HepG2 (cell line): ENCODE measurements around the gene ELOVL2. TPM values are rescaled to one million over a fixed set of nuclear protein-coding genes. Genes with fewer than 3 reads are reported as not detected.
A peak's percentile ranks its signal among the peaks of the same experiment; 100 is the strongest.

Experiments used
- ATF3 ChIP-seq: sonication (generic); formaldehyde crosslinking; IDR thresholded peaks from 2 replicates; pipeline ENCODE4 v1.4.0; 2020; ENCODE audit warnings: missing genetic modification reagents
- DMAP1 ChIP-seq: IDR thresholded peaks from 2 replicates; pipeline ENCODE4 v1.6.1; 2016
- DNMT1 ChIP-seq: sonication (generic); formaldehyde crosslinking; IDR thresholded peaks from 2 replicates; pipeline ENCODE4 v1.5.1; 2020; ENCODE audit warnings: mild to moderate bottlenecking, missing genetic modification reagents
- ELF3 ChIP-seq: IDR thresholded peaks from 2 replicates; pipeline ENCODE4 v1.6.1; 2016; ENCODE audit warnings: missing genetic modification reagents, missing compliant biosample characterization
- ELF4 ChIP-seq: sonication (generic); formaldehyde crosslinking; IDR thresholded peaks from 2 replicates; pipeline ENCODE4 v1.5.0; 2020; ENCODE audit warnings: missing genetic modification reagents, mild to moderate bottlenecking, moderate library complexity, borderline replicate concordance
- GLI4 ChIP-seq: sonication (generic); formaldehyde crosslinking; IDR thresholded peaks from 2 replicates; pipeline ENCODE4 v1.5.1; 2020; ENCODE audit warnings: missing genetic modification reagents, mild to moderate bottlenecking, moderate library complexity, borderline replicate concordance
- HOXA3 ChIP-seq: sonication (generic); formaldehyde crosslinking; IDR thresholded peaks from 2 replicates; pipeline ENCODE4 v1.5.0; 2020; ENCODE audit warnings: missing genetic modification reagents
- HOXA5 ChIP-seq: sonication (generic); formaldehyde crosslinking; IDR thresholded peaks from 2 replicates; pipeline ENCODE4 v1.4.0; 2020; ENCODE audit warnings: missing genetic modification reagents
- NFIC ChIP-seq: IDR thresholded peaks from 2 replicates; pipeline ENCODE4 v1.6.1; 2012; ENCODE audit warnings: mild to moderate bottlenecking, low read length, inconsistent platforms
- NR2F6 ChIP-seq, 2 experiments: IDR thresholded peaks; 2 replicates each; pipeline ENCODE4 v1.6.1; 2016; ENCODE audit warnings: antibody characterized with exemption in 1 of 2, mild to moderate bottlenecking in 1 of 2
- PATZ1 ChIP-seq: sonication (generic); formaldehyde crosslinking; IDR thresholded peaks from 2 replicates; pipeline ENCODE4 v1.4.0; 2020; ENCODE audit warnings: missing genetic modification reagents
- PHF21A ChIP-seq: sonication (generic); formaldehyde crosslinking; IDR thresholded peaks from 2 replicates; pipeline ENCODE4 v1.5.0; 2020; ENCODE audit warnings: mild to moderate bottlenecking, missing genetic modification reagents
- PITX1 ChIP-seq: sonication (generic); formaldehyde crosslinking; IDR thresholded peaks from 2 replicates; pipeline ENCODE4 v1.5.1; 2020; ENCODE audit warnings: mild to moderate bottlenecking, missing genetic modification reagents
- SAP130 ChIP-seq: IDR thresholded peaks from 2 replicates; pipeline ENCODE4 v1.6.1; 2016; ENCODE audit warnings: low read depth
- ZFX ChIP-seq: sonication (generic); formaldehyde crosslinking; IDR thresholded peaks from 2 replicates; pipeline ENCODE4 v1.4.0; 2020; ENCODE audit warnings: mild to moderate bottlenecking, low read depth, missing genetic modification reagents, moderate library complexity
- ZNF232 ChIP-seq: sonication (generic); formaldehyde crosslinking; IDR thresholded peaks from 2 replicates; pipeline ENCODE4 v1.4.0; 2020; ENCODE audit warnings: missing genetic modification reagents, borderline replicate concordance
- ZNF33A ChIP-seq: sonication (generic); formaldehyde crosslinking; IDR thresholded peaks from 2 replicates; pipeline ENCODE4 v1.5.1; 2020; ENCODE audit warnings: missing genetic modification reagents, mild to moderate bottlenecking, moderate library complexity, borderline replicate concordance
- ZNF713 ChIP-seq: sonication (generic); formaldehyde crosslinking; IDR thresholded peaks from 2 replicates; pipeline ENCODE4 v1.4.0; 2020; ENCODE audit warnings: mild to moderate bottlenecking, missing genetic modification reagents
- polyA plus RNA-seq, 8 experiments: library from polyadenylated mRNA; depleted of rRNA in 3 of 8; stranded (reverse) in 7 of 8; unstranded in 1 of 8; fragments of >200 nt; fragmentation: Illumina TruSeq in 4 of 8; extraction: Trizol in 4 of 8; gene quantifications; 2 replicates each; pipeline versions ENCODE4 v1.2.1 to v1.2.3, GENCODE V29; 2011 to 2016; ENCODE audit warnings: low read depth in 4 of 8, missing spikeins in 1 of 8, mixed read lengths in 1 of 8; ENCODE audit not compliant: insufficient read depth in 1 of 8
- total RNA-seq, 5 experiments: library from RNA; depleted of rRNA; stranded (reverse); fragments of >200 nt; fragmentation: Illumina TruSeq; extraction: Trizol; gene quantifications; 2 replicates each; pipeline ENCODE4 v1.2.3, GENCODE V29; 2016; ENCODE audit warnings: low read depth in 1 of 5
- TF ChIP-seq, protein P1 (sequence below), 2 experiments: sonication (generic) in 1 of 2; formaldehyde crosslinking in 1 of 2; IDR thresholded peaks; 2 replicates each; pipeline versions ENCODE4 v1.4.0 to v1.6.1; 2018 to 2020; ENCODE audit warnings: missing genetic modification reagents in 2 of 2, borderline replicate concordance in 1 of 2, low read depth in 1 of 2, mild to moderate bottlenecking in 1 of 2, missing biosample characterization in 1 of 2
- TF ChIP-seq, protein P2 (sequence below): sonication (generic); formaldehyde crosslinking; IDR thresholded peaks from 2 replicates; pipeline ENCODE4 v1.5.0; 2020; ENCODE audit warnings: mild to moderate bottlenecking, missing genetic modification reagents, borderline replicate concordance

ELOVL2 gene
- total and polyA plus RNA-seq, 2 of the 13 experiments (the other 11 are each of a cell fraction or from before 2014, with no cell fraction given): 43.6 to 65.4 TPM

DNA sequence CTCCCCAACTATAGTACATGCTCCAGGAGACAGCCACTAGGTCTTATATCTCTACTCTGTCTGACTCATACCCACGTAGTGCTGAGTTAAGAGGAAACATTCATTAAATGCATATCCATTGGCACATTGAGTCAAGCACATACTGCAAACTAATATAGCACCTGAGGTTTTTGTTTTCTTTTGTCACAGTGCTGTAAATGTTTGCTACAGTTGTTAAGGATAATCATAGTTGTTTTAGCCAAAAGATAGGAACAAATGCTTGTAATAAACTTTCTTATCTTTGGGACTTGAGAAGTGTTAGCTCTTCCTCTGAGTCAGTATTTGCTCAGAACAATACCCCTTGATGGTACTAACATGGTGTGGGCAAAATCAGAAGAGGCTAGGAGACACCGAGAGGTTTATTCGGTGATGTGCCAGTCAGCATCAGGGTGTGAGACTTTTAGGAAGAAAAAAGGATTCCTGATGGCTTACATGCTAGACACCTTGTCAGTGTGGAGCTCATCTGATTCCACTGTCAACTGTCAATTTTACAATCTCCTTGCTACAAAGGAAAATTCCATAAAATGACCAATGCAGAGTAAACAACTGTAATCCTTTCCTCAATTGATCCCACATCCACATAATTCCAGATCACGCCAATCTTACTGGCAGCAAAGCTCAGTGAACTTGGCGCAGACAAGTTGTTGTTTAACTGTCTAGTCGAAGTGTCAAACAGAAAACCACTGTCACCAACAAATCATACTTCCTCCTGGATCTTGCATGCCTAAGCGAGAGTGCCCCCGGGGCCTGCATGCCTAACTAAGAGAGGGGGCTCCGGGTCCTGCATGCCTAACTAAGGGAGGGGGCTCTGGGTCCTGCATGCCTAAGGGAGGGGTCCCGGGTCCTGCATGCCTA, 36.1 kb downstream of the ELOVL2 start (continued):
- no peak for TF ChIP-seq ZNF33A (CRISPR knock-in tag)
- peak; percentile 13; the same call in 1 of the 2 replicates for TF ChIP-seq HOXA5 (CRISPR knock-in tag)
- peak; percentile 87 for TF ChIP-seq ZNF232
- TF ChIP-seq ZNF713 (CRISPR knock-in tag): no peak
- TF ChIP-seq NR2F6 (IDR thresholded peaks at IDR 0.05): peak; percentile 50
- peak; percentile 43; the same call in 1 of the 2 replicates for TF ChIP-seq NR2F6 (CRISPR knock-in tag; IDR thresholded peaks at IDR 0.05)
- TF ChIP-seq PATZ1: peak; percentile 81
- TF ChIP-seq, protein P1, sequence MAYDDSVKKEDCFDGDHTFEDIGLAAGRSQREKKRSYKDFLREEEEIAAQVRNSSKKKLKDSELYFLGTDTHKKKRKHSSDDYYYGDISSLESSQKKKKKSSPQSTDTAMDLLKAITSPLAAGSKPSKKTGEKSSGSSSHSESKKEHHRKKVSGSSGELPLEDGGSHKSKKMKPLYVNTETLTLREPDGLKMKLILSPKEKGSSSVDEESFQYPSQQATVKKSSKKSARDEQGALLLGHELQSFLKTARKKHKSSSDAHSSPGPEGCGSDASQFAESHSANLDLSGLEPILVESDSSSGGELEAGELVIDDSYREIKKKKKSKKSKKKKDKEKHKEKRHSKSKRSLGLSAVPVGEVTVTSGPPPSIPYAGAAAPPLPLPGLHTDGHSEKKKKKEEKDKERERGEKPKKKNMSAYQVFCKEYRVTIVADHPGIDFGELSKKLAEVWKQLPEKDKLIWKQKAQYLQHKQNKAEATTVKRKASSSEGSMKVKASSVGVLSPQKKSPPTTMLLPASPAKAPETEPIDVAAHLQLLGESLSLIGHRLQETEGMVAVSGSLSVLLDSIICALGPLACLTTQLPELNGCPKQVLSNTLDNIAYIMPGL (CRISPR knock-in tag; IDR thresholded peaks at IDR 0.05; ENCODE audit: borderline replicate concordance in 1 of 2, low read depth in 1 of 2): peak in 1 of 2 experiments; percentile 36; a peak in 1 of 4 replicates
- TF ChIP-seq NFIC: peak; percentile 43; the same call in 1 of the 2 replicates
- 0 out of 2 replicates have a peak, but pooled peaks have one; percentile 4 for TF ChIP-seq ELF4 (CRISPR knock-in tag)
- TF ChIP-seq ATF3 (CRISPR knock-in tag): 0 out of 2 replicates have a peak, but pooled peaks have one; percentile 2
- TF ChIP-seq DMAP1 (CRISPR knock-in tag): peak; percentile 42; the same call in 1 of the 2 replicates
- peak; percentile 91 for TF ChIP-seq PITX1 (CRISPR knock-in tag)
- TF ChIP-seq HOXA3 (CRISPR knock-in tag): peak; percentile 55; the same call in 1 of the 2 replicates
- 0 out of 2 replicates have a peak, but pooled peaks have one; percentile 27 for TF ChIP-seq PHF21A (CRISPR knock-in tag)
- TF ChIP-seq, protein P2, sequence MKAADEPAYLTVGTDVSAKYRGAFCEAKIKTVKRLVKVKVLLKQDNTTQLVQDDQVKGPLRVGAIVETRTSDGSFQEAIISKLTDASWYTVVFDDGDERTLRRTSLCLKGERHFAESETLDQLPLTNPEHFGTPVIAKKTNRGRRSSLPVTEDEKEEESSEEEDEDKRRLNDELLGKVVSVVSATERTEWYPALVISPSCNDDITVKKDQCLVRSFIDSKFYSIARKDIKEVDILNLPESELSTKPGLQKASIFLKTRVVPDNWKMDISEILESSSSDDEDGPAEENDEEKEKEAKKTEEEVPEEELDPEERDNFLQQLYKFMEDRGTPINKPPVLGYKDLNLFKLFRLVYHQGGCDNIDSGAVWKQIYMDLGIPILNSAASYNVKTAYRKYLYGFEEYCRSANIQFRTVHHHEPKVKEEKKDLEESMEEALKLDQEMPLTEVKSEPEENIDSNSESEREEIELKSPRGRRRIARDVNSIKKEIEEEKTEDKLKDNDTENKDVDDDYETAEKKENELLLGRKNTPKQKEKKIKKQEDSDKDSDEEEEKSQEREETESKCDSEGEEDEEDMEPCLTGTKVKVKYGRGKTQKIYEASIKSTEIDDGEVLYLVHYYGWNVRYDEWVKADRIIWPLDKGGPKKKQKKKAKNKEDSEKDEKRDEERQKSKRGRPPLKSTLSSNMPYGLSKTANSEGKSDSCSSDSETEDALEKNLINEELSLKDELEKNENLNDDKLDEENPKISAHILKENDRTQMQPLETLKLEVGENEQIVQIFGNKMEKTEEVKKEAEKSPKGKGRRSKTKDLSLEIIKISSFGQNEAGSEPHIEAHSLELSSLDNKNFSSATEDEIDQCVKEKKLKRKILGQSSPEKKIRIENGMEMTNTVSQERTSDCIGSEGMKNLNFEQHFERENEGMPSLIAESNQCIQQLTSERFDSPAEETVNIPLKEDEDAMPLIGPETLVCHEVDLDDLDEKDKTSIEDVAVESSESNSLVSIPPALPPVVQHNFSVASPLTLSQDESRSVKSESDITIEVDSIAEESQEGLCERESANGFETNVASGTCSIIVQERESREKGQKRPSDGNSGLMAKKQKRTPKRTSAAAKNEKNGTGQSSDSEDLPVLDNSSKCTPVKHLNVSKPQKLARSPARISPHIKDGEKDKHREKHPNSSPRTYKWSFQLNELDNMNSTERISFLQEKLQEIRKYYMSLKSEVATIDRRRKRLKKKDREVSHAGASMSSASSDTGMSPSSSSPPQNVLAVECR: peak; percentile 51; the same call in 1 of the 2 replicates
- peak; percentile 33; the same call in 1 of the 2 replicates for TF ChIP-seq ZFX (CRISPR knock-in tag)
- no peak for TF ChIP-seq DNMT1
- TF ChIP-seq SAP130: peak; percentile 75
- TF ChIP-seq GLI4: 0 out of 2 replicates have a peak, but pooled peaks have one; percentile 45
- peak; percentile 86 for TF ChIP-seq ELF3 (CRISPR knock-in tag)
